Ishikawa (cell line): ENCODE results near the gene GMDS.

Experiments used
- CREB1 ChIP-seq: IDR thresholded peaks from 2 replicates; pipeline ENCODE4 v1.6.1; 2012; ENCODE audit warnings: low read depth
- EGR1 ChIP-seq: IDR thresholded peaks from 2 replicates; pipeline ENCODE4 v1.6.1; 2012
- EP300 ChIP-seq: IDR thresholded peaks from 2 replicates; pipeline ENCODE4 v1.6.1; 2012; ENCODE audit warnings: borderline replicate concordance
- FOXM1 ChIP-seq: IDR thresholded peaks from 2 replicates; pipeline ENCODE4 v1.6.1; 2012; ENCODE audit warnings: low read depth, borderline replicate concordance
- NFIC ChIP-seq: IDR thresholded peaks from 2 replicates; pipeline ENCODE4 v1.6.1; 2012
- RAD21 ChIP-seq: IDR thresholded peaks from 2 replicates; pipeline ENCODE4 v1.6.1; 2012; ENCODE audit warnings: low read depth
- TCF12 ChIP-seq: IDR thresholded peaks from 2 replicates; pipeline ENCODE4 v1.6.1; 2012; ENCODE audit warnings: low read depth
- TEAD4 ChIP-seq: IDR thresholded peaks from 2 replicates; pipeline ENCODE4 v1.6.1; 2012
- YY1 ChIP-seq: IDR thresholded peaks from 2 replicates; pipeline ENCODE4 v1.6.1; 2012; ENCODE audit warnings: low read depth
- TF ChIP-seq, protein P1 (sequence below): IDR thresholded peaks from 2 replicates; pipeline ENCODE4 v1.6.1; 2012
- TF ChIP-seq, protein P2 (sequence below): IDR thresholded peaks from 2 replicates; pipeline ENCODE4 v1.6.1; 2012; ENCODE audit warnings: low read depth, mild to moderate bottlenecking
- TF ChIP-seq, protein P3 (sequence below): IDR thresholded peaks from 2 replicates; pipeline ENCODE4 v1.6.1; 2012

DNA sequence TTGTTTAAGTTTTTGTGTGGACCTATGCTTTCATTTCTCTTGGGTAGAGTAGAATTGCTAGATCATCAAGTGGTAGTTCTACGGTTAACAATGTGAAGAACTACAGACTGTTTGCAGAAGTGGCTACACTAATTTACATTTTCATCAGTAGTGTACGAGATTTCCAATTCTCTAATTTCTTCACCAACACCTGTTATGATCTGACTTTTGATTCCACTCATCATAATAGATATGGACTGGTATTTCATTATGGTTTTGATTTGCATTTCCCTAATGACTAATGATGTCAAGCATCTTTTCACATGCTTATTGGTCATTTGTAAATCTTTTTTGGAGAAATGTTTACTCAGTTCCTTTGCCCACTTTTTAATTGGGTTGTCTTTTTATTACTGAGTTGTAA, 244.4 kb downstream of the GMDS start:
- TF ChIP-seq YY1 (no peak), EP300 (no peak), RAD21 (no peak), TCF12 (no peak), NFIC (no peak), CREB1 (no peak), EGR1 (no peak), FOXM1 (no peak), TEAD4 (no peak)
- TF ChIP-seq, protein P1, sequence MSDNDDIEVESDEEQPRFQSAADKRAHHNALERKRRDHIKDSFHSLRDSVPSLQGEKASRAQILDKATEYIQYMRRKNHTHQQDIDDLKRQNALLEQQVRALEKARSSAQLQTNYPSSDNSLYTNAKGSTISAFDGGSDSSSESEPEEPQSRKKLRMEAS = no peak
- TF ChIP-seq, protein P2, sequence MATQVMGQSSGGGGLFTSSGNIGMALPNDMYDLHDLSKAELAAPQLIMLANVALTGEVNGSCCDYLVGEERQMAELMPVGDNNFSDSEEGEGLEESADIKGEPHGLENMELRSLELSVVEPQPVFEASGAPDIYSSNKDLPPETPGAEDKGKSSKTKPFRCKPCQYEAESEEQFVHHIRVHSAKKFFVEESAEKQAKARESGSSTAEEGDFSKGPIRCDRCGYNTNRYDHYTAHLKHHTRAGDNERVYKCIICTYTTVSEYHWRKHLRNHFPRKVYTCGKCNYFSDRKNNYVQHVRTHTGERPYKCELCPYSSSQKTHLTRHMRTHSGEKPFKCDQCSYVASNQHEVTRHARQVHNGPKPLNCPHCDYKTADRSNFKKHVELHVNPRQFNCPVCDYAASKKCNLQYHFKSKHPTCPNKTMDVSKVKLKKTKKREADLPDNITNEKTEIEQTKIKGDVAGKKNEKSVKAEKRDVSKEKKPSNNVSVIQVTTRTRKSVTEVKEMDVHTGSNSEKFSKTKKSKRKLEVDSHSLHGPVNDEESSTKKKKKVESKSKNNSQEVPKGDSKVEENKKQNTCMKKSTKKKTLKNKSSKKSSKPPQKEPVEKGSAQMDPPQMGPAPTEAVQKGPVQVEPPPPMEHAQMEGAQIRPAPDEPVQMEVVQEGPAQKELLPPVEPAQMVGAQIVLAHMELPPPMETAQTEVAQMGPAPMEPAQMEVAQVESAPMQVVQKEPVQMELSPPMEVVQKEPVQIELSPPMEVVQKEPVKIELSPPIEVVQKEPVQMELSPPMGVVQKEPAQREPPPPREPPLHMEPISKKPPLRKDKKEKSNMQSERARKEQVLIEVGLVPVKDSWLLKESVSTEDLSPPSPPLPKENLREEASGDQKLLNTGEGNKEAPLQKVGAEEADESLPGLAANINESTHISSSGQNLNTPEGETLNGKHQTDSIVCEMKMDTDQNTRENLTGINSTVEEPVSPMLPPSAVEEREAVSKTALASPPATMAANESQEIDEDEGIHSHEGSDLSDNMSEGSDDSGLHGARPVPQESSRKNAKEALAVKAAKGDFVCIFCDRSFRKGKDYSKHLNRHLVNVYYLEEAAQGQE = no peak
- TF ChIP-seq, protein P3, sequence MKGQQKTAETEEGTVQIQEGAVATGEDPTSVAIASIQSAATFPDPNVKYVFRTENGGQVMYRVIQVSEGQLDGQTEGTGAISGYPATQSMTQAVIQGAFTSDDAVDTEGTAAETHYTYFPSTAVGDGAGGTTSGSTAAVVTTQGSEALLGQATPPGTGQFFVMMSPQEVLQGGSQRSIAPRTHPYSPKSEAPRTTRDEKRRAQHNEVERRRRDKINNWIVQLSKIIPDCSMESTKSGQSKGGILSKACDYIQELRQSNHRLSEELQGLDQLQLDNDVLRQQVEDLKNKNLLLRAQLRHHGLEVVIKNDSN = no peak
